Measurements from ENCODE around the gene RAB40A. TPM values are rescaled to one million over a fixed set of nuclear protein-coding genes. Genes with fewer than 3 reads are reported as not detected.

Gene RAB40A
- total and polyA plus RNA-seq, 9 of the 15 experiments (the other 6 are each of a cell fraction or from before 2014, with no cell fraction given): 0.07 to 0.15 (median 0.10) TPM; not detected in 3

GRCh38 chrX:103467156-103467555, 52.1 kb downstream of the RAB40A start:
- DNase-seq (ENCODE audit: extremely low read depth in 1 of 4, low spot score in 3 of 4): no peak
- H3K27me3 ChIP-seq (ENCODE audit: control insufficient read depth in 2 of 2, insufficient read depth in 2 of 2, low read length in 2 of 2): no peaks in the 10 kb centered on the region
- ChIA-PET POLR2A (interaction anchor here (0.6 kb wide), 1 partner anchor 93 kb away, joined by 3 read pairs; no protein-coding TSS in a partner anchor), CTCF (ENCODE audit: low intra/inter-chr PET ratio) (no interaction called here)
- H3K9me1 ChIP-seq (ENCODE audit: control insufficient read depth, insufficient read depth, low read length): no peaks in the 10 kb centered on the region
- H3K4me3 ChIP-seq: no peak overlapping the region
- 8% methylated on average over 2 of the region's 2 CpGs for WGBS (ENCODE audit: insufficient coverage, low coverage, missing lambda C conversion rate)
- no peak for ATAC-seq
- no TSS peak for BruUV-seq (replicated peaks)
- no peak overlapping the region for H3K27ac ChIP-seq (ENCODE audit: extremely low read depth, low read depth, low read length)
- H3K9me3 ChIP-seq (replicated peaks; ENCODE audit: control insufficient read depth, insufficient read depth, low read depth, low read length): no peaks in the 10 kb centered on the region
- intact Hi-C loops (cut with micrococcal nuclease): no loop called here
- in situ Hi-C loops (cut with MboI): loop anchor here (25.0 kb wide), 1 partner anchor 530 kb away; the partner anchor contains the start of gene RAB40AL
- H3K36me3 ChIP-seq (ENCODE audit: control insufficient read depth, insufficient read depth, low read length): no peaks in the 10 kb centered on the region
- H2AFZ ChIP-seq (ENCODE audit: low read depth, low read length): no peak overlapping the region
- no peak overlapping the region for H3K4me2 ChIP-seq (ENCODE audit: insufficient read depth, low read length)
- H3K4me1 ChIP-seq (replicated peaks in 1 of 2; ENCODE audit: control insufficient read depth in 2 of 2, insufficient read depth in 2 of 2, low read length in 2 of 2): peaks cover 0 to 13% of the 10 kb centered on the region in 2 experiments; a peak in 2 of 5 replicates
- no peaks in the 10 kb centered on the region for H3K79me2 ChIP-seq (ENCODE audit: control insufficient read depth, insufficient read depth, low read length)
- no peak for FAIRE-seq
- no peaks in the 10 kb centered on the region for H4K20me1 ChIP-seq (replicated peaks; ENCODE audit: control insufficient read depth, insufficient read depth, low read length)
- H3K9ac ChIP-seq (ENCODE audit: insufficient read depth in 1 of 2, low read depth in 2 of 2, low read length in 2 of 2): no peak overlapping the region
- no peak for TF ChIP-seq ZNF445 (CRISPR knock-in tag; IDR thresholded peaks at IDR 0.05; ENCODE audit: low read depth)
- TF ChIP-seq HCFC1 (IDR thresholded peaks at IDR 0.05; ENCODE audit: low read depth, low read length): no peak
- no peak for TF ChIP-seq USF1 (CRISPR knock-in tag; IDR thresholded peaks at IDR 0.05)
- no peak for TF ChIP-seq USF2 (CRISPR knock-in tag; IDR thresholded peaks at IDR 0.05)
- TF ChIP-seq NR1H2 (CRISPR knock-in tag; IDR thresholded peaks at IDR 0.05): no peak
- TF ChIP-seq ERF (CRISPR knock-in tag; IDR thresholded peaks at IDR 0.05): no peak
- TF ChIP-seq E2F4 (CRISPR knock-in tag; IDR thresholded peaks at IDR 0.05; ENCODE audit: low read depth): no peak
- TF ChIP-seq PKNOX1 (IDR thresholded peaks at IDR 0.05): no peak
- no peak for TF ChIP-seq BRD4 (IDR thresholded peaks at IDR 0.05)
- TF ChIP-seq TSC22D4 (tag; IDR thresholded peaks at IDR 0.05): no peak
- no peak for TF ChIP-seq ATF1 (CRISPR knock-in tag; IDR thresholded peaks at IDR 0.05)
- no peak for TF ChIP-seq ATF1 (tag; IDR thresholded peaks at IDR 0.05)
- TF ChIP-seq SMARCB1 (IDR thresholded peaks at IDR 0.05; ENCODE audit: insufficient read length, low read depth): no peak
- no peak for TF ChIP-seq CTCFL (IDR thresholded peaks at IDR 0.05; ENCODE audit: borderline replicate concordance, insufficient read depth, low read depth, low read length, poor library complexity, severe bottlenecking)
- TF ChIP-seq ZNF76 (CRISPR knock-in tag; IDR thresholded peaks at IDR 0.05; ENCODE audit: borderline replicate concordance): no peak
- no peak for TF ChIP-seq ILF3 (IDR thresholded peaks at IDR 0.05; ENCODE audit: borderline replicate concordance)

All from K562 (cell line).